T-helper 1 cell treated with Interleukin-12 subunit alpha and Interleukin-12 subunit beta and Interleukin-4 antibody, amounts not matched to agents 30 ng/mL and 1 ng/mL, for 36 hours (primary cell): ENCODE results near the gene ZNF608. TPM values are rescaled to one million over a fixed set of nuclear protein-coding genes. Genes with fewer than 3 reads are reported as not detected.

ENCODE experiments used
- intact Hi-C: fragments of 100-400 bp; cut with micrococcal nuclease; formaldehyde crosslinking; loops from one replicate; pipeline ENCODE4 v1.15.1; 2024
- total RNA-seq: library from RNA; stranded (reverse); gene quantifications from 2 replicates; pipeline ENCODE4 v1.2.3, GENCODE V29; 2022

ZNF608 gene
- total RNA-seq, 1 donor from 2014 or later = 0.29 TPM

DNA sequence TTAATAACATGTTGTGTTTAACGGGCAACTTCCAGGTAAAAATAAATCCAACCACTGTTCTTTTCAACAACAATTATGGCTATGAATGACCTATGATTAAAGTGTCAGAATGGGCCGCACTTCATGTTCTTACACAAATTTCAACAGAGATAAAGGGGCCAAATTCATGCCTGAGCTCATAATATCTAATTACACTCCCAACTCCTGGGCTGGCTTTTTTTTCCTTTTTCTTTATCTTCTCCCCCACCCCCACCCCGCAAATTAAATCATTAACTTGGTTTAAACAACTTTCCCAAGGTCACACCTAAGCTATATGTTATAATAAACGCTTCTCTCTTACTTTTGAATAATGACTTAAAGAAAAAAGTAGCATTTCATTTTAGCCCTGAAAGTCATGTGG lies 25.8 kb downstream of the ZNF608 start:
- intact Hi-C loops = no loop called here

- intact Hi-C loops = no loop called here
These were observed 27.1 kb downstream of the ZNF608 start for GRCh38 chr5:124719113-124719967.

GRCh38 chr5:124718380-124718789 lies 28.1 kb downstream of the ZNF608 start:
- intact Hi-C loops = no loop called here

GRCh38 chr5:124716169-124716568 lies 30.3 kb downstream of the ZNF608 start:
- intact Hi-C loops = no loop called here

- intact Hi-C loops = no loop called here
These were observed 31.5 kb downstream of the ZNF608 start for GRCh38 chr5:124714910-124715309.

- intact Hi-C loops = no loop called here
These were observed 32.8 kb downstream of the ZNF608 start for GRCh38 chr5:124713595-124713994.

DNA sequence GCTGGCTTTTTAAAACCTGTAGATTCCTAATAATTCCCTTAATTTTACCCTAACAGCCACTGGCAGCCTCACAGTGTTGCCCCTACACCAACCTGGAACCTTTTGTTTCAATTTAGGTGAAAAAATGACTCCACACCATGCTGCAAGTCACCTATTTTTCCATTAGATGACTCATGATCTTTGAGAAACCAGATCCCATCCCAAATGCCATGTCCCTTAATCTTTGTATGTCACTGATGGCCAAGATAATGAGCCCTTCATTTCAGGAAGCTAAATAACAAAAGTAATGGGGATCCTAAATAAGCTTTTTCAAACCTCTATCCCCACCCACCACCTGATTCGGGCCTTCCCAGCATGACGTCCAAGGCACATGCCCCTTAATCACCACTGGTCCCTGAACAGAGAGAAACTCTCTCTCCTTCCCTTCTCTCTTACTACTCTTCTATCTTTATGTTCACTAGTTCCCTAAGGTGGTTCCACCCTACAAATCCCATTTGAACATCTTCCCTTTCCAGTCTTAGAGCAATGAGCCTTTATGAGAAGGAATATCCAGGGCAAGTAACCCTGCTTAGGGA lies 33.6 kb downstream of the ZNF608 start:
- intact Hi-C loops = no loop called here

DNA sequence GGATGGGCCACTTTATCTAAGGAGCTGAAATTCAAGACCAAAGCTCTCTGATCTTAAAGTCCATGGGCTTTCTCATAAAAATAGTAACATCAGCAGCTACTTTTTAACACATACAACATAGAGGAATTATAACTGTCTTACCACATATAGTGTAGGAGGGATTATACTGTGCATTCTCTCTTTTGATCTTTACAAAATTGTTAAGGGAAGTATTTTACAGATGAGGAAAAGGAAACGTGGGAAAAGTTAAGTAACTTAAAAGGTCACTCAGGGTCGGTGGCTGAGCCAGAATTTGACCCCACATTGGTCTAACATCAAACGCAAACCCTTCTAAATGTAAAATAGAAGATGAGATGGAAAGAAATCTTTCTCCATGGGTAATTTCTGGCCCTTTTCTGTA lies 38.4 kb downstream of the ZNF608 start:
- intact Hi-C loops = no loop called here

DNA sequence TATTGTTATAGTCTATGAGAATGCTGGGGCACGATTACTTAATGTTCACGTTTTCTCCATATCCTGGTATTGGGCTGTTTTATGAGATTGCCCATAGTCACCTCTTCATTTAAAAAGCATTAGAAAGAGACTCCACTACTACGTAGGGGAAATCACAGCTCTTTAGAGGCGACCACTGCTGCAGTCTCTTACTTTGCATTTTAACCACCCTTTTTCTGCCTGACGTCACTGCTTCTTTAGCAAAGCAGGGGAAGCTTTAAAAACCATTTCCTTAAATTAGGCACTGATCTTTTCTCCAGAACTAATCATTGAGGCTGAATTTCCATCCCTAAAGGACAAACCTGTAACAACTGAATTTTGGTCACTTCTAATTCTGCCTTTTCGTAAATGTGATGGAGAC lies 38.9 kb downstream of the ZNF608 start:
- intact Hi-C loops = no loop called here

GRCh38 chr5:124706729-124707361 lies 39.6 kb downstream of the ZNF608 start:
- intact Hi-C loops = no loop called here

- intact Hi-C loops = no loop called here
These were observed 40.4 kb downstream of the ZNF608 start for GRCh38 chr5:124706051-124706450.

DNA sequence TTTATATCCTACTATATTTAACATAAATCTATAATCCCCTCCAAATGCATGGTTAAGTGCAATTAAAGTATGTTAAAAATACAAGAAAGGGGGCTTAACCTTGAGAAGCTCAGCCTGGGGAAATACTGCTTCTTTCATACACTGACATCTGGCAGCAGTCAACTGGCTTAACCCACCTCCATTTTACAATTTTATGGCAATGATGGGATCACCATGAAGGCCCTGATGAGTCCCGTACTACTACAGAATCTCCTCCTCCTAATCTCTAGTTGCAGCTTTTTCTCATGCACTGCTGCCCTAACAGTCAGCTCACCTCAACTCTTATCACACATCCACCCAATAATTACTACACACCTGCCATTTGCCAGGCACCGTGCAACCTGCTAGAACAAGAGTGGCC lies 40.9 kb downstream of the ZNF608 start:
- intact Hi-C loops = no loop called here

GRCh38 chr5:124704594-124705284 lies 41.7 kb downstream of the ZNF608 start:
- intact Hi-C loops = no loop called here

GRCh38 chr5:124703995-124704394 lies 42.4 kb downstream of the ZNF608 start:
- intact Hi-C loops = no loop called here

GRCh38 chr5:124702525-124702924 lies 43.9 kb downstream of the ZNF608 start:
- intact Hi-C loops = no loop called here

DNA sequence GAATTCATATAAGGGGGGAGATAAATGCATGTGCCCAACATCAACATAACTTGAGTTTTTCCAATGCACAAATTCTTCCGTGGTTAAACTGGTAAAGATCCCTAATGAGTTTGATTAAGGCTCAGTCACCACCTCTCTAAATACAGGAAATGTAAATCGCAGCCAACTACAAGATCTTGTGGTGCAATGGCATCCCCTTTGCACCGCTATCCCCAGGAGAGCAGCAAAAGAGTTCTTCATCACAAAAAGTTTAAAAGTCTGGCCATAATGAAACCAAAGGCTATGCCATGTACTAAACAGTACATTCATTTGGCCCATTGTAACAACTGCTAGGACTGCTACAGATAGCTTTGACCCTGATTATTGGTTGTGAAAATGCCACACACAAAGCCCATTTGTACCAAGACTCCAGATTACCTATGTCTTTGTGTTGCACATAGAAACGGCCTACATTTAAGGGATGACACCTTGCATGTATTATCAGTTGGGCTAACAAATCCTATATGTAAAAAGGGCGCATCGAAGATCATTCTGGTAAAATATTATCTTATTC lies 44.5 kb downstream of the ZNF608 start:
- intact Hi-C loops = no loop called here

DNA sequence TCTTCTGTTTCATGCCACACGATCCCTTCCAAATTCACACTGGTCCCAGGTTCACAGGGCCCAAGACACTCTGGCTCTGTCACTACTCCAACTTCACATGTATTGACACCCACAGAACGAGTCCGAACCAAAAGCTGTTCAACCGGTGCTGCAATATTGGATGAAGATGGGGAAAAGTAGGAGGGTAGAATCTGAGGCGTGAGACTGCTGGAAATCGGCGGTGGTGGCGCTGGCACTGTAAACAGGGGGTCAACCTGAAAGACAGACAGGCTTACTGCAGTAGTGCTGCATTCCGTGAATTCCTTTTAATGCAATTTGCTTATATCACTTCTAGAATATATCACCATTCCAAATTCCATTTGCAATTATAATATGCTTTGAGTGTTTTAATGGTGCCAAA lies 45.4 kb downstream of the ZNF608 start:
- intact Hi-C loops = no loop called here

- intact Hi-C loops = no loop called here
These were observed 46.1 kb downstream of the ZNF608 start for GRCh38 chr5:124700333-124700732.

- intact Hi-C loops = no loop called here
These were observed 47.7 kb downstream of the ZNF608 start for GRCh38 chr5:124698770-124699169.

DNA sequence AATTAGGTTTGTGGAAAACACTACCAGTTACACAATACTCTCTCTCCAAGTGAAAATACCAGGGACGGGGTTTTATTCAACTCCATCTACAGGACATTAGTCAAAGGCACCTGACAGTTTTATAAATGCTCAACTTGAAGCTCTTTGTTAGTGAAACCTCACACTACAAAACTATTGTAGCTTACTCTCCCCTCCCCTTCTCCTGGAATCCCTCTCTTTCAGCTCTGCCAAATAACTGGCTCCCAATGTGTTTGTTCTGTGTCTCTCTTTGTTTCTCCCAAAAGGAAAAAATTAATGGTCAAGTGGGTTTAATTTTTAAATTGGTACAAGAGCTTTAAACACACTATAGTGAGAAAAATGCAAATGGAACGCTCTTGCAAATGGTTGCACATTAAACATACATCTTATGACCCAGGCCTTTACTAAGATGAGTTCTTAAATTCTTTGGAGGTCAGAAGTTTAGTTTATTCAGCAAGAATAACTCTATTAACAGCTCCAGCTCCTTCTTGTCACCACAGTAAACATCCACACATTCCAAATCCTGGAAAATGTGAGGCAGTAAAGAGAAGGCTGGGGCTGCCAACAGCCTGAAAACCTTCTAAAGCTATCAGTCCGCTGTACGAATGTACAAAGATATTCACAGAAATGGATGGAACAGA lies 48.4 kb downstream of the ZNF608 start:
- intact Hi-C loops = no loop called here

DNA sequence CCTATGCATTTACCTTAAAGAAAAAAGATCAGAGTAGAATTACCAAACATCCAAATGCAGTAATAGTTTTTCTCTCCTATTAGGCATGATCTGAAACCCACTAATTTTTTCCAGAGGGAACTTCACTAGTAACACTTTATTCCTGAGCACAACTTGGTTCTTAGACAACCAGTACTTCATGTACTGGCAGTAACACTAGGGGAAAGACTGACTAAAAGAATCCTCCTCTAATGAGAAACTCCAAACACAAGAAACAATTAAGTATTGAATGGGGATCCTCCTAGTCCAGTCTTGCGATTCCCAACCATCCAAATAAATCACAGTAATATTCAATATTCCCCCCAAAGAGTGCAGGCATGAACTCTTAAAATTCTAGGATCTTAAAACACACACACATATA lies 48.9 kb downstream of the ZNF608 start:
- intact Hi-C loops = no loop called here
